ENCODE results near the gene PRCD. TPM values are rescaled to one million over a fixed set of nuclear protein-coding genes. Genes with fewer than 3 reads are reported as not detected.

The PRCD gene, protein sequence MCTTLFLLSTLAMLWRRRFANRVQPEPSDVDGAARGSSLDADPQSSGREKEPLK
- total RNA-seq, result 0.27 and 0.65 TPM in 2 replicates

DNA sequence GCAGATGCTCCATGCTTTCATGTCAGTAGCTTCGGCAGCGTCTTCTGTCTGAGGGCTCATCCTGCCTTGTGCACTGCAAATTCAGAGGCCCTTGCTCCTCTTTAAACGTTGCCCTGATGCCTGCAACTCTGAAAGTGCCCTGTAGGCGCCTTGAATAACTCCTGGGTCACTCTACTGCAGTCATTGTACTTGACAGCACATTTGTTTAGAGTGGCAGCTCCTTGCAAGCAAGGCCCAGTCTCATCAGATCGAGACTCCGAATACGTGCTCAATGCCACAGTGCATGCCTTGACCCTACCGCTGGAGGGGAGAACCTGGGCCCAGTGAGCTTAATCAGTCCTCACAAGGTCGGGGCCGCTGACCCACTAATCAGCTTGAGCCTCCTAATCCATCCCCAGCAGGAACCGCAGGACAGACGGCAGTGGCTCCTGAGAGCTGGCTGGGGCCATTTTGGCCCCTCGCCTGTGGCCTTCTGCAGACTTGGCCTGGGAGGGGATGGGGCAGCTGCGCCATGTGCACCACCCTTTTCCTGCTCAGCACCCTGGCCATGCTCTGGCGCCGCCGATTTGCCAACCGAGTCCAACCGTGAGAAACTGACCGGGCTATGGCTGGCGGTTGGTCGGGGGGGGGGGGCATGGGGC, at the start of gene PRCD:
TSS of gene PRCD (plus strand) at position 414 of the 641 bp plus-strand sequence. CDS start at position 512, 98 bp downstream.

DNA sequence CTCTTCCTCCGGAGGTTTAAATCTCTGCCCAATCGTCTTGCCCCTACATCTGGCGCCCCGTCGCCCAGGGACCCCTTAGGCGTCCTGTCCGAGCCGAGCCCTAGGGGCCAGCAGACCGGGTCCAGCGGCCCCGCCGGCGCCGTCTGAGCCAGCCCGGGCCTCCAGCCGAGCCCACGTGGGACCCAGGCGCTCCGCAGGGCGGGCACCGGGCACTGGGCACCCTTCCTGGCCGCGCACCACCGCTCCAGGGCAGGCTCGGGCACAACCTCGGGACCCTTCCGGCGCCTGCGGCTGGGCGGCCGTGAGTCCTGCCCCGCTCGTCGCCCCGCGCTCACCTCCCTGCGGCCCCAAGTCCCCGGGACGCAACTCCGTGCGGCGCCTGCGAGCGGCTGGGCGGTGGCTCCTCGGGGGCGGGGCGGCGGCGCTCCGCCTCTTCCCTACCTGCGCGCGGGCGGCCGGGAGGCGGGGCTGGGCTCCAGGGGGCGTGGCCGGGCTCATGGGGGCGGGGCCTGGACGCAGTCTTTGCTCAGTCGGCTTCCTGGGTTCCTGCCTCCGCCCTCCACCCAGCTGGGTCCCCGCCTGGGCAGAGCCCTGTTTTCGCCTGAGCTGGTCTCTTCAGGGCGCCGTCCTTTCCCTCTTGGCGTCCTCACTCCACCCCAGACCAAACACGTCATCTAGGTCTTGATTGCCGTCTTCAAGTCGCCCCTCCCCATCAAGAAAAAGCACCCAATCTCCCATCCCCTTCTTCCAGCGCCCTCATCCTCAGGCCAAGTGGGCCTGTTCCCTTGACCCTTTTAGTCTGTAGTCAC, 38.6 kb upstream of the PRCD start, which contains the start of gene RHBDF2:
TSS of gene RHBDF2 (minus strand) at position 406 of the 809 bp plus-strand sequence. CDS start 19,899 bp downstream, outside the sequence.

DNA sequence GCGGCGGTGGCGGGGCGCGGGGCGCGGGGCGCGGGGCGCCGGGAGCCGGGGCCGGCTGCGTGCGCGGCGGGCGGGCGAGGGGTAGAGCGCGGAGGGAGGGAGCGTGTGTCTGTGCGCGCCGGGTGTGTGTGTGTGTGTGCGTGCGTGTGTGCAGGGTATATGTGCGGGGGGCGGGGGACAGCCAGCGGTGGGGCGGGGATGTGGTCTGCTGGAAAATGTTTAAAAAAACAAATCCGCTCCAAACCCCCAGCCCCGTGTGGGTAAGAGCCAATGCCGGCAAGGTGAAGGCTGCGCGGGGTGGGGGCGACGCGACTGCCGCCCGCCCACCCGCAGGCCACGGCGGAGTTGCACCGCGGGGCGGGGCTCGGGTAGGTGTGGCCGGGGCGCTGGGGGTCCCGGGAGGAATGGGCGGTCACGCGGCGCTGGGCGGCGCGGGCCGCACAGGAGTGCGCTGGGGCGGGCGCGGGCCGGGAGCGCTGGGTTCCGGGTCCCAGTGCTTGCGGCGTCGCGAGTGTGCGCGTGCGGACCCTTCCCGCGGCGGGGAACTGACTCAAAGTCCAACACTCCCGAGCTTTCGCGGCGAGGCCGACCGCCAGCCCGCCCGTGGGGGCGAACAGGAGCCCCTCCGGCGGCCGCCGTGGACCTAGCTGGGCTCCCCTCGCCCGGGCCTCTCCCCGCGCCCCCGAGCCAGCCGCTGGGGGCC, 2.1 kb upstream of the PRCD start, which contains the start of gene CYGB:
TSS of gene CYGB (minus strand) at position 132 of the 703 bp plus-strand sequence. CDS start 167 bp downstream, outside the sequence.

DNA sequence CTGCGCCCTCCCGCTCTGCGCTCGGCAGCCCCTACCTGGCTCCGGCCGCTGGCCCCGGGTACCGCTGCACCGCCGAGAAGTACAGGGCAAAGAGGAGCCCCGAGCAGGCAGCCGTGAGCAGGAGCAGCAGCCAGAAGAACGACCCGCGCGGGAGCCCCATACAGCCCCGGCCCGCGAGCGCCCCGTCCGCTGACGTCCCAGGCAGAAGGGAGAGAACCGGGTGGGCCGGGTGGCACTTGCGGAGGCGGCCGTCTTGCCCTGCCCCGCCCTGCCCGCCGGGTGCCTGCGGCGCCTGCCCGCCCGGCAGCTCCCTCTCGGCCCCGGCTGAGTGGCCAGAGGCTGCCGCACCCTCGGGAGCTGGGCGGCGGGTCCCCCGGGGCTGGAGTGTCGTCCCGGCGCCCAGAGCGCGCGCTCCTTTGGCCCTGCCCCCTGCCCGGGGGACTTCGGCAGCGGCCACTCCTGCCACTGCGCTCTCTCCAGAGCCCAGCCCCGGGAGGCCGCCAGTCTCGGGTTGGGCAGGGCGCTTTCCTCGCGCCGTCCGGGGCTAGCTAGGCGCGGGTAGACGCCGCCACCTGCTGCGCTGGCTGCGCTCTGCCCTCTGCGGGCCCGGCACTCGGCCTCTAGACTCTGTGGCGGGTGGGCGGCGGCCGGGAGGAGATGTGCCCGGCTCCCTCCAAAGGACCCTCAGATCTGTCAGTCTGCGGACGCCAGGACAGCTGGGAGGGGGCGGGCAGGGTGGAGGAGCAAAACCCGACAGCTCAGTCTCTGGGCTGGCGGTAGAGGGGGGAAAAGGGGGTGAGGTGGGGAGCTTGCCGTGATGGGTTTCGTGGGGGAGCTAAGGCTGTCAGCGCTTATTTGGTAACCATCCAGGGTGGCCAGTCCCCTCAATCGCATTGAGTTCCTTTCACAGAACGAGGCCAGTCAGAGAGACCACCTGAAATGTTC, 46.1 kb downstream of the PRCD start, which contains the start of gene ST6GALNAC2:
TSS of gene ST6GALNAC2 (minus strand) at position 212 of the 945 bp plus-strand sequence. CDS start at position 160, 52 bp downstream.

Small RNA genes lying within 50 kb of the gene (small RNA-seq; reads per million reads assigned to genes)
- not detected for gene SNORD1A
- gene SNORD1B, result 709 reads per million, percentile 99 among the genes with 10 or more reads in this experiment

Other genes with a start within 250 kb of the PRCD start
- gene QRICH2, start 231.8 kb upstream of the PRCD start, total RNA-seq, result 2.6 and 2.7 TPM in 2 replicates
- 81.1 and 81.4 TPM in 2 replicates for gene PRPSAP1, start 186.1 kb upstream of the PRCD start, total RNA-seq
- 96.0 and 131 TPM in 2 replicates for gene SPHK1, start 155.4 kb upstream of the PRCD start, total RNA-seq
- gene UBE2O, start 86.9 kb upstream of the PRCD start, total RNA-seq, result 29.4 and 34.3 TPM in 2 replicates
- gene AANAT, start 72.4 kb upstream of the PRCD start, total RNA-seq, result not detected in 2 replicates
- gene RHBDF2, start 38.6 kb upstream of the PRCD start, total RNA-seq, result 23.0 and 26.4 TPM in 2 replicates
- 0.29 and 0.66 TPM in 2 replicates for gene CYGB, start 2.3 kb upstream of the PRCD start, total RNA-seq
- gene ST6GALNAC2, start 45.8 kb downstream of the PRCD start, total RNA-seq, result 0.22 and 0.27 TPM in 2 replicates
- not detected in 2 replicates for gene ST6GALNAC1, start 103.7 kb downstream of the PRCD start, total RNA-seq
- gene MXRA7, start 170.9 kb downstream of the PRCD start, total RNA-seq, result 88.2 and 90.5 TPM in 2 replicates
- gene JMJD6, start 186.6 kb downstream of the PRCD start, total RNA-seq, result 21.5 and 21.8 TPM in 2 replicates
- 21.3 and 25.4 TPM in 2 replicates for gene METTL23, start 186.8 kb downstream of the PRCD start, total RNA-seq
- gene SRSF2, start 197.3 kb downstream of the PRCD start, total RNA-seq, result 302 and 338 TPM in 2 replicates
- gene MFSD11, start 198.1 kb downstream of the PRCD start, total RNA-seq, result 33.5 and 34.0 TPM in 2 replicates

Measured in thoracic aorta endothelial cell (primary cell).